CD4-positive, alpha-beta T cell treated with Interferon gamma for 1 hour (primary cell): Measurements from ENCODE around the gene KBTBD7.
"Not testable (repeated sequence)": the region's sequence is repeated elsewhere in the genome, so short reads cannot be mapped to it uniquely, and the experiment has no call there.

ENCODE experiments used
- DNase-seq: peaks from one replicate; pipeline ENCODE4 v3.0.0-alpha.2; 2020

Gene KBTBD7

GRCh38 chr13:41196620-41197019 is 2.3 kb upstream of the KBTBD7 start:
- DNase-seq = no peak

GRCh38 chr13:41196011-41196410 is 1.6 kb upstream of the KBTBD7 start:
- no peak for DNase-seq

GRCh38 chr13:41193469-41193868 is 900 bp downstream of the KBTBD7 start:
- DNase-seq = no peak

GRCh38 chr13:41188584-41188983 is 5.8 kb downstream of the KBTBD7 start:
- no peak for DNase-seq

GRCh38 chr13:41186481-41186880 is 7.9 kb downstream of the KBTBD7 start:
- no peak for DNase-seq

GRCh38 chr13:41182231-41182630 is 12.1 kb downstream of the KBTBD7 start:
- no peak for DNase-seq

GRCh38 chr13:41179593-41180250 is 14.6 kb downstream of the KBTBD7 start:
- DNase-seq = no peak

- DNase-seq = no peak
Observed at GRCh38 chr13:41178040-41178439, 16.3 kb downstream of the KBTBD7 start.

- DNase-seq = no peak
Observed at GRCh38 chr13:41177616-41178015, 16.8 kb downstream of the KBTBD7 start.

- not testable (repeated sequence) for DNase-seq
Observed at GRCh38 chr13:41175576-41175975, 18.8 kb downstream of the KBTBD7 start.

- no peak for DNase-seq
Observed at GRCh38 chr13:41162151-41162550, 32.2 kb downstream of the KBTBD7 start.

GRCh38 chr13:41159174-41159573 is 35.2 kb downstream of the KBTBD7 start:
- no peak for DNase-seq

- DNase-seq = no peak
Observed at GRCh38 chr13:41157048-41157717, 37.2 kb downstream of the KBTBD7 start.

GRCh38 chr13:41156620-41157019 is 37.7 kb downstream of the KBTBD7 start:
- no peak for DNase-seq

- DNase-seq = no peak
Observed at GRCh38 chr13:41154042-41154441, 40.3 kb downstream of the KBTBD7 start.

- no peak for DNase-seq
Observed at GRCh38 chr13:41152005-41152404, 42.4 kb downstream of the KBTBD7 start.

GRCh38 chr13:41150058-41150457 is 44.3 kb downstream of the KBTBD7 start:
- DNase-seq = no peak

- DNase-seq = no peak
Observed at GRCh38 chr13:41148419-41149283, 45.7 kb downstream of the KBTBD7 start.

- no peak for DNase-seq
Observed at GRCh38 chr13:41145136-41145908, 49.0 kb downstream of the KBTBD7 start.

- DNase-seq = no peak
Observed at GRCh38 chr13:41144576-41144975, 49.8 kb downstream of the KBTBD7 start.
